ENCODE data around the gene KLF14.

The KLF14 gene

DNA sequence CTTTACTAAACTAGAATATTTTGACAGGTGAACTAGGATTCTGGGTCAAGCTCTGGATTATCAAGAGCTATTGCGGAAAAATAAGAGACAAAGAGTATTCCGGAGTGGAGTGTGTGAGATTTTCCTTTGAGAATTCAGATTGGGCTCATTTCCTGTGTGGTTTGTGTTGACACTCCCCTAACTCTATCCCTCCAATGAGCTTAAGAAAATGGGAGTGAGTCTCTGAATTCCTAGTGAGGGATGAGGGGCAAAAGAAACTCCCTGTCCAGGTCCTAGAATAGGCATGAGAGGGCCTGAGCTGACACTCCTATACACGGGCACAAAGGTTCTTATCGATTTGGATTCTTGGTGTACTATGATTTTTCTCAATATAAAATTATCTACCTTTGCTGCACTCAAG is 10.2 kb downstream of the KLF14 start:
- CTCF ChIA-PET = interaction anchor here (0.8 to 3.9 kb wide), 3 partner anchors 9 to 954 kb away, joined by 3 to 18 read pairs (median 3); no protein-coding TSS in a partner anchor
- POLR2A ChIA-PET = no interaction called here
- TF ChIP-seq ZNF548 (tag by site-specific recombination; IDR thresholded peaks at IDR 0.05) = no peak
- TF ChIP-seq TCF7L2 (IDR thresholded peaks at IDR 0.05; ENCODE audit: borderline replicate concordance, low read depth, low read length) = no peak
- no peak for TF ChIP-seq ZBTB20 (tag by site-specific recombination; IDR thresholded peaks at IDR 0.05)
- no peak for TF ChIP-seq ZNF366 (tag by site-specific recombination; conservative IDR thresholded peaks at IDR 0.05)
- TF ChIP-seq ZNF350 (tag by site-specific recombination; IDR thresholded peaks at IDR 0.05) = no peak
- TF ChIP-seq ZBTB8A (tag by site-specific recombination; IDR thresholded peaks at IDR 0.05) = no peak
- TF ChIP-seq KLF17 (tag by site-specific recombination; IDR thresholded peaks at IDR 0.05) = no peak
- no peak for TF ChIP-seq ZNF394 (tag by site-specific recombination; IDR thresholded peaks at IDR 0.05; ENCODE audit: borderline replicate concordance)
- no peak for TF ChIP-seq ZBTB1 (tag by site-specific recombination; IDR thresholded peaks at IDR 0.05)
- Histone ChIP-seq H3K4me3 (ENCODE audit: low read depth, low read length) (no peak overlapping the region), H3K9me3 (ENCODE audit: control insufficient read depth, insufficient read depth, low read depth, low read length) (no peaks in the 10 kb centered on the region), H3K4me1 (ENCODE audit: control insufficient read depth, insufficient read depth, low read length) (no peaks in the 10 kb centered on the region), H3K36me3 (ENCODE audit: control insufficient read depth in 2 of 2, insufficient read depth in 1 of 2, low read length in 2 of 2) (no peaks in the 10 kb centered on the region), H3K27ac (ENCODE audit: extremely low read depth, low read depth, low read length) (no peak overlapping the region)

GRCh38 chr7:130721486-130722277 is 12.3 kb downstream of the KLF14 start:
- CTCF ChIA-PET = interaction anchor here (0.6 to 3.9 kb wide), 12 partner anchors 11 to 1351 kb away, joined by 3 to 18 read pairs (median 4); no protein-coding TSS in a partner anchor
- no peaks in the 10 kb centered on the region for H3K9me3 ChIP-seq (ENCODE audit: control insufficient read depth, insufficient read depth, low read depth, low read length)
- H3K4me1 ChIP-seq (ENCODE audit: control insufficient read depth, insufficient read depth, low read length) = no peaks in the 10 kb centered on the region
- H3K27ac ChIP-seq (ENCODE audit: extremely low read depth, low read depth, low read length) = no peak overlapping the region
- no peak for TF ChIP-seq ZNF16 (tag by site-specific recombination; IDR thresholded peaks at IDR 0.05; ENCODE audit: low read depth)
- TF ChIP-seq CTCF (tag by site-specific recombination; IDR thresholded peaks at IDR 0.05) = peak; percentile 53
- TF ChIP-seq, protein P1, sequence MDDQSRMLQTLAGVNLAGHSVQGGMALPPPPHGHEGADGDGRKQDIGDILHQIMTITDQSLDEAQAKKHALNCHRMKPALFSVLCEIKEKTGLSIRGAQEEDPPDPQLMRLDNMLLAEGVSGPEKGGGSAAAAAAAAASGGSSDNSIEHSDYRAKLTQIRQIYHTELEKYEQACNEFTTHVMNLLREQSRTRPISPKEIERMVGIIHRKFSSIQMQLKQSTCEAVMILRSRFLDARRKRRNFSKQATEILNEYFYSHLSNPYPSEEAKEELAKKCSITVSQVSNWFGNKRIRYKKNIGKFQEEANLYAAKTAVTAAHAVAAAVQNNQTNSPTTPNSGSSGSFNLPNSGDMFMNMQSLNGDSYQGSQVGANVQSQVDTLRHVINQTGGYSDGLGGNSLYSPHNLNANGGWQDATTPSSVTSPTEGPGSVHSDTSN (CRISPR knock-in tag; IDR thresholded peaks at IDR 0.05) = no peak
- TF ChIP-seq ZNF654 (tag by site-specific recombination; IDR thresholded peaks at IDR 0.05; ENCODE audit: low read depth) = peak; percentile 67
- no peak for TF ChIP-seq ZNF391 (tag by site-specific recombination; IDR thresholded peaks at IDR 0.05; ENCODE audit: borderline replicate concordance, low read depth)
- no peak for TF ChIP-seq ZNF354C (tag by site-specific recombination; IDR thresholded peaks at IDR 0.05; ENCODE audit: borderline replicate concordance, low read depth)
- no peak for TF ChIP-seq ZNF10 (tag by site-specific recombination; IDR thresholded peaks at IDR 0.05)
- no peak for TF ChIP-seq ZNF404 (tag by site-specific recombination; IDR thresholded peaks at IDR 0.05)
- H3K4me3 ChIP-seq (ENCODE audit: low read depth, low read length) = no peak overlapping the region
- POLR2A ChIA-PET = interaction anchor here (0.5 kb wide), 1 partner anchor 556 kb away, joined by 3 read pairs; no protein-coding TSS in a partner anchor
- H3K36me3 ChIP-seq (ENCODE audit: control insufficient read depth in 2 of 2, insufficient read depth in 1 of 2, low read length in 2 of 2) = no peaks in the 10 kb centered on the region

- Histone ChIP-seq H3K4me1 (ENCODE audit: control insufficient read depth, insufficient read depth, low read length) (no peaks in the 10 kb centered on the region), H3K36me3 (ENCODE audit: control insufficient read depth in 2 of 2, insufficient read depth in 1 of 2, low read length in 2 of 2) (no peaks in the 10 kb centered on the region), H3K4me3 (ENCODE audit: low read depth, low read length) (no peak overlapping the region), H3K27ac (ENCODE audit: extremely low read depth, low read depth, low read length) (no peak overlapping the region), H3K9me3 (ENCODE audit: control insufficient read depth, insufficient read depth, low read depth, low read length) (no peaks in the 10 kb centered on the region)
- CTCF ChIA-PET = no interaction called here
- POLR2A ChIA-PET = no interaction called here
- TF ChIP-seq ZBTB26 (tag by site-specific recombination; optimal IDR thresholded peaks at IDR 0.05) (no peak), SP7 (tag by site-specific recombination; IDR thresholded peaks at IDR 0.05) (peak; percentile 65), MEIS1 (CRISPR knock-in tag; IDR thresholded peaks at IDR 0.05; ENCODE audit: borderline replicate concordance) (no peak), ZNF571 (tag by site-specific recombination; IDR thresholded peaks at IDR 0.05) (no peak)
- TF ChIP-seq, protein P2, sequence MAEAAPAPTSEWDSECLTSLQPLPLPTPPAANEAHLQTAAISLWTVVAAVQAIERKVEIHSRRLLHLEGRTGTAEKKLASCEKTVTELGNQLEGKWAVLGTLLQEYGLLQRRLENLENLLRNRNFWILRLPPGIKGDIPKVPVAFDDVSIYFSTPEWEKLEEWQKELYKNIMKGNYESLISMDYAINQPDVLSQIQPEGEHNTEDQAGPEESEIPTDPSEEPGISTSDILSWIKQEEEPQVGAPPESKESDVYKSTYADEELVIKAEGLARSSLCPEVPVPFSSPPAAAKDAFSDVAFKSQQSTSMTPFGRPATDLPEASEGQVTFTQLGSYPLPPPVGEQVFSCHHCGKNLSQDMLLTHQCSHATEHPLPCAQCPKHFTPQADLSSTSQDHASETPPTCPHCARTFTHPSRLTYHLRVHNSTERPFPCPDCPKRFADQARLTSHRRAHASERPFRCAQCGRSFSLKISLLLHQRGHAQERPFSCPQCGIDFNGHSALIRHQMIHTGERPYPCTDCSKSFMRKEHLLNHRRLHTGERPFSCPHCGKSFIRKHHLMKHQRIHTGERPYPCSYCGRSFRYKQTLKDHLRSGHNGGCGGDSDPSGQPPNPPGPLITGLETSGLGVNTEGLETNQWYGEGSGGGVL (tag by site-specific recombination; IDR thresholded peaks at IDR 0.05) = peak; percentile 21; the same call in 1 of the 2 replicates
Measured at GRCh38 chr7:130719541-130719940, 14.5 kb downstream of the KLF14 start.
